ENCODE data around the gene ETV5.

ETV5 gene

GRCh38 chr3:186079925-186080324 lies 29.0 kb downstream of the ETV5 start:
- no peak for TF ChIP-seq CTCF (IDR thresholded peaks at IDR 0.05; ENCODE audit: insufficient read depth, low read depth, low read length, missing control alignments)
- H3K4me3 ChIP-seq (ENCODE audit: low read depth, low read length): no peak overlapping the region
- DNase-seq (ENCODE audit: low read depth): no peak

GRCh38 chr3:186077466-186077865 lies 31.4 kb downstream of the ETV5 start:
- no peak for TF ChIP-seq CTCF (IDR thresholded peaks at IDR 0.05; ENCODE audit: insufficient read depth, low read depth, low read length, missing control alignments)
- DNase-seq (ENCODE audit: low read depth): no peak
- no peak overlapping the region for H3K4me3 ChIP-seq (ENCODE audit: low read depth, low read length)

- DNase-seq (ENCODE audit: low read depth): no peak
- no peak for TF ChIP-seq CTCF (IDR thresholded peaks at IDR 0.05; ENCODE audit: insufficient read depth, low read depth, low read length, missing control alignments)
- no peak overlapping the region for H3K4me3 ChIP-seq (ENCODE audit: low read depth, low read length)
These were observed 32.8 kb downstream of the ETV5 start for GRCh38 chr3:186075931-186076567.

- H3K4me3 ChIP-seq (ENCODE audit: low read depth, low read length): no peak overlapping the region
- TF ChIP-seq CTCF (IDR thresholded peaks at IDR 0.05; ENCODE audit: insufficient read depth, low read depth, low read length, missing control alignments): no peak
- no peak for DNase-seq (ENCODE audit: low read depth)
These were observed 33.4 kb downstream of the ETV5 start for GRCh38 chr3:186075489-186075888.

GRCh38 chr3:186073641-186074040 lies 35.2 kb downstream of the ETV5 start:
- H3K4me3 ChIP-seq (ENCODE audit: low read depth, low read length): no peak overlapping the region
- TF ChIP-seq CTCF (IDR thresholded peaks at IDR 0.05; ENCODE audit: insufficient read depth, low read depth, low read length, missing control alignments): no peak
- DNase-seq (ENCODE audit: low read depth): no peak

- no peak for TF ChIP-seq CTCF (IDR thresholded peaks at IDR 0.05; ENCODE audit: insufficient read depth, low read depth, low read length, missing control alignments)
- DNase-seq (ENCODE audit: low read depth): no peak
- H3K4me3 ChIP-seq (ENCODE audit: low read depth, low read length): no peak overlapping the region
These were observed 37.9 kb downstream of the ETV5 start for GRCh38 chr3:186070996-186071395.

- no peak overlapping the region for H3K4me3 ChIP-seq (ENCODE audit: low read depth, low read length)
- DNase-seq (ENCODE audit: low read depth): no peak
- TF ChIP-seq CTCF (IDR thresholded peaks at IDR 0.05; ENCODE audit: insufficient read depth, low read depth, low read length, missing control alignments): no peak
These were observed 38.3 kb downstream of the ETV5 start for GRCh38 chr3:186070550-186070949.
